ENCODE data around the gene GAS2. TPM values are rescaled to one million over a fixed set of nuclear protein-coding genes. Genes with fewer than 3 reads are reported as not detected.

The GAS2 gene
- total RNA-seq, 1 donor from 2014 or later = 3.5 TPM

DNA sequence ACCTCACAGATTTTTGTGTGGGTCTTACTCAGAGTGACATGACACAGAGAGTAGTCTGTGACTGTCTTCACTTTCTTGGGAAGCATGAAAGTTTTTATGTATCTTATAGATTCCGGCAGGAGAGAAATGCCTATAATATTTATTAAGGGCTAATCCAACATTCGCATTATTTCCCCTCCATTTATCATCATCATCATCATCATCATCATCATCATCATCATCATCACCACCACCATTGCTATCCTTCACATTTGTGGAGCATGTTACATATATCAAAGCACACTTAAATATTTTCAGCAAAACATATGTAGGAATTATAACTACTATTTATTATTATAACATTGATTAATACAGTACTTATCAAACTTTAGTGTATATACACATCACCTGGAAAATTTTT, 66.2 kb downstream of the GAS2 start:
- no peaks in the 10 kb centered on the region for H3K9me3 Mint-ChIP-seq
- H3K27me3 Mint-ChIP-seq = no peaks in the 10 kb centered on the region
- no peaks in the 10 kb centered on the region for H3K36me3 Mint-ChIP-seq (ENCODE audit: low read depth)
- H3K4me1 Mint-ChIP-seq = no peaks in the 10 kb centered on the region
- DNase-seq = no peak
- TF ChIP-seq CTCF (IDR thresholded peaks at IDR 0.05) = no peak
- POLR2A ChIA-PET = no interaction called here
- ATAC-seq (ENCODE audit: low read depth) = no peak
- H3K4me3 Mint-ChIP-seq = no peak overlapping the region
- no peak overlapping the region for H3K27ac Mint-ChIP-seq
- CTCF ChIA-PET = no interaction called here
- intact Hi-C loops (cut with micrococcal nuclease) = no loop called here

DNA sequence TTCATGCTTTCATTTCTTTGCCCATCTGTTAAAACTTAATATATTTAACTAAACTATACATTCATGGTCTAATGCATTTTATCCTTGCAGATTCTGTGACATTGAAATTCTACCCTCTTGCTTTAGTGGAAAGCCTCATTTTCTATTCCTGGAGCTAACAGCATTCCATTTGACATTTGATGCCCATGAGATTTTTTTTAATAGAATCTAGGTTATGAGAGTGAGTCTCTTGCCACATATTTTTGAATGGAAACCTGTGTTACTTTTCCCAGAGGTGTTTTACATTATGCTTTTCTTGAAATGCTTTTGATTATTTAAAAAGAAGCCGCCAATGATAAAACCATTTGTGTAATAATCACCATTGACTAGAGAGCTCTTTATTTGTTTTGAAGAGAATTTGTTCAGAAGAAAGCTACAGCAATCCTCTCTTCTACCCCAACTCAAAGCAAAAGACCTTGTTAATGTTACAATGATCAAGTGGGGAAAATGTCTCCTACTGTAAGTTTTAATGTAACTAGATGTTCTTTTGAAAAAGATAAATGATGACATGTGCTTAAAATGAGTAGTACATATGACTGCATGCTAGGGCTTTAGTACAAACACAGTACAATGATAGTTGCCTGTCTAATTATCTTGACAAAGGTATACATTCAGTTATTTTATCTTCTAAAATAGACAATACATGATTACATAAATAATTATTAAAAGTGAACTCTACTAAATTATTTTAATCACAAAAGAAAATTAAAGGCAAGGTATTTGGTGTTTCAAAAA, 67.3 kb downstream of the GAS2 start:
- CTCF ChIA-PET = no interaction called here
- peaks cover 2% of the 10 kb centered on the region for H3K27me3 Mint-ChIP-seq
- no peak for DNase-seq
- no peaks in the 10 kb centered on the region for H3K9me3 Mint-ChIP-seq
- intact Hi-C loops (cut with micrococcal nuclease) = no loop called here
- no peak overlapping the region for H3K4me3 Mint-ChIP-seq
- POLR2A ChIA-PET = no interaction called here
- no peak for TF ChIP-seq CTCF (IDR thresholded peaks at IDR 0.05)
- no peaks in the 10 kb centered on the region for H3K4me1 Mint-ChIP-seq
- ATAC-seq (ENCODE audit: low read depth) = no peak
- H3K36me3 Mint-ChIP-seq (ENCODE audit: low read depth) = no peaks in the 10 kb centered on the region
- no peak overlapping the region for H3K27ac Mint-ChIP-seq

- TF ChIP-seq CTCF (IDR thresholded peaks at IDR 0.05) = no peak
- Mint-ChIP-seq H3K27ac (no peak overlapping the region), H3K4me3 (no peak overlapping the region), H3K4me1 (no peaks in the 10 kb centered on the region), H3K9me3 (no peaks in the 10 kb centered on the region), H3K36me3 (ENCODE audit: low read depth) (no peaks in the 10 kb centered on the region), H3K27me3 (peaks cover 2% of the 10 kb centered on the region)
- no peak for ATAC-seq (ENCODE audit: low read depth)
- intact Hi-C loops (cut with micrococcal nuclease) = no loop called here
- DNase-seq = no peak
- ChIA-PET POLR2A (no interaction called here), CTCF (no interaction called here)
These were observed 68.4 kb downstream of the GAS2 start for GRCh38 chr11:22734628-22735345.

- Mint-ChIP-seq H3K27ac (no peak overlapping the region), H3K4me3 (no peak overlapping the region), H3K9me3 (no peaks in the 10 kb centered on the region), H3K27me3 (peaks cover 7% of the 10 kb centered on the region), H3K36me3 (ENCODE audit: low read depth) (no peaks in the 10 kb centered on the region), H3K4me1 (no peaks in the 10 kb centered on the region)
- CTCF ChIA-PET = no interaction called here
- ATAC-seq (ENCODE audit: low read depth) = no peak
- POLR2A ChIA-PET = no interaction called here
- intact Hi-C loops (cut with micrococcal nuclease) = no loop called here
- DNase-seq = no peak
- no peak for TF ChIP-seq CTCF (IDR thresholded peaks at IDR 0.05)
These were observed 75.8 kb downstream of the GAS2 start for GRCh38 chr11:22742157-22742613.

GRCh38 chr11:22749536-22749935, 83.1 kb downstream of the GAS2 start:
- CTCF ChIA-PET = no interaction called here
- no peak for TF ChIP-seq CTCF (IDR thresholded peaks at IDR 0.05)
- no peaks in the 10 kb centered on the region for H3K36me3 Mint-ChIP-seq (ENCODE audit: low read depth)
- intact Hi-C loops (cut with micrococcal nuclease) = no loop called here
- H3K4me1 Mint-ChIP-seq = no peaks in the 10 kb centered on the region
- DNase-seq (no peak), ATAC-seq (ENCODE audit: low read depth) (no peak)
- no peak overlapping the region for H3K4me3 Mint-ChIP-seq
- no peaks in the 10 kb centered on the region for H3K9me3 Mint-ChIP-seq
- POLR2A ChIA-PET = no interaction called here
- H3K27me3 Mint-ChIP-seq = peaks cover 4% of the 10 kb centered on the region
- H3K27ac Mint-ChIP-seq = no peak overlapping the region

Data from activated B cell treated with CpG ODN at 0.5 μM for 24 hours (primary cell).